MCF 10A (cell line): ENCODE results near the gene SLC6A18. TPM values are rescaled to one million over a fixed set of nuclear protein-coding genes. Genes with fewer than 3 reads are reported as not detected.

Experiments
- BruUV-seq: library from RNA; stranded (reverse); fragments of 400-500 nt; replicated peaks from 2 replicates; lab custom pipeline; 2021; lab: Mats Ljungman, UMichigan
- CTCF ChIA-PET: fragments of 300-600 bp; sonication (Branson Sonifier 250); formaldehyde crosslinking; extraction: SDS; loops from one replicate; lab custom pipeline; 2021; ENCODE audit warnings: antibody characterized with exemption, inconsistent platforms; lab: Yijun Ruan, JAX
- POLR2A ChIA-PET: fragments of 300-600, 350-650 bp; sonication (Branson Sonifier 250); formaldehyde crosslinking; extraction: SDS; loops from one replicate; lab custom pipeline; 2020; ENCODE audit warnings: antibody characterized with exemption, inconsistent platforms; lab: Yijun Ruan, JAX
- DNase-seq: peaks from one replicate; pipeline ENCODE4 v3.0.0-alpha.2; 2018; ENCODE audit not compliant: unreplicated experiment
- H3K27ac Mint-ChIP-seq: one replicate; pipeline ENCODE4 v1.8.0; 2022; ENCODE audit warnings: mild to moderate bottlenecking, low read depth, mixed read lengths; ENCODE audit not compliant: unreplicated experiment
- H3K27me3 Mint-ChIP-seq: one replicate; pipeline ENCODE4 v1.8.0; 2022; ENCODE audit warnings: mixed read lengths; ENCODE audit not compliant: insufficient read depth, unreplicated experiment
- H3K36me3 Mint-ChIP-seq: one replicate; pipeline ENCODE4 v1.8.0; 2022; ENCODE audit warnings: mild to moderate bottlenecking, moderate library complexity, mixed read lengths; ENCODE audit not compliant: insufficient read depth, unreplicated experiment
- H3K4me1 Mint-ChIP-seq: one replicate; pipeline ENCODE4 v1.8.0; 2022; ENCODE audit warnings: mixed read lengths; ENCODE audit not compliant: insufficient read depth, unreplicated experiment
- H3K4me3 Mint-ChIP-seq: one replicate; pipeline ENCODE4 v1.8.0; 2022; ENCODE audit warnings: mild to moderate bottlenecking, moderate library complexity, mixed read lengths; ENCODE audit not compliant: unreplicated experiment
- H3K9me3 Mint-ChIP-seq: one replicate; pipeline ENCODE4 v1.8.0; 2022; ENCODE audit warnings: mixed read lengths; ENCODE audit not compliant: unreplicated experiment
- intact Hi-C: fragments of 100-400 bp; cut with micrococcal nuclease; formaldehyde crosslinking; loops from 2 replicates; pipeline ENCODE4 v1.14.1; 2022
- total RNA-seq: library from RNA; stranded (reverse); gene quantifications from 2 replicates; pipeline ENCODE4 v1.2.3, GENCODE V29; 2022
- TF ChIP-seq, protein P1 (sequence below): fragments of 200-600 bp; IDR thresholded peaks from one replicate; pipeline ENCODE4 v1.8.0; 2022; ENCODE audit warnings: antibody characterized with exemption, mild to moderate bottlenecking; ENCODE audit not compliant: unreplicated experiment

Gene SLC6A18
- total RNA-seq, 1 experiment from 2014 or later, result not detected

DNA sequence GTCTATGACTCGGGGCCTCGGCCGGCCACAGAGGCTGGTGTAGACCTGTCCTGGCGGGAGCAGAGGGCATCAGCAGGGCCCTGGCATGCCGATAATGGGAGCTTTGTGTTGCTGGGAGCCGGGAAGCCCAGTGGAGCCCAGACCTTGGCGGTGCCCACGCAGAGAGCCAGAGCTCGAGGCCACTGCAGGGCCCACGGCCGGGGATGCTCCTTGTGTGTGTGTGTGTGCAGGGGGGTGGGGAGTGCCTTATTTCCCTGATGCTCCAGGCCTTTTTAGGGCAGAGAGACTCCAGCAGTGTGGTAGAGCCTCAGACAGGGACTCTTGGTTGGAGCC, 5.4 kb upstream of the SLC6A18 start:
- H3K27me3 Mint-ChIP-seq, result no peaks in the 10 kb centered on the region
- CTCF ChIA-PET, result interaction anchor here (0.5 kb wide), 1 partner anchor 269 kb away, joined by 3 read pairs; no protein-coding TSS in a partner anchor
- POLR2A ChIA-PET, result no interaction called here
- no peak overlapping the region for H3K27ac Mint-ChIP-seq
- H3K4me1 Mint-ChIP-seq, result no peaks in the 10 kb centered on the region
- TF ChIP-seq, protein P1, sequence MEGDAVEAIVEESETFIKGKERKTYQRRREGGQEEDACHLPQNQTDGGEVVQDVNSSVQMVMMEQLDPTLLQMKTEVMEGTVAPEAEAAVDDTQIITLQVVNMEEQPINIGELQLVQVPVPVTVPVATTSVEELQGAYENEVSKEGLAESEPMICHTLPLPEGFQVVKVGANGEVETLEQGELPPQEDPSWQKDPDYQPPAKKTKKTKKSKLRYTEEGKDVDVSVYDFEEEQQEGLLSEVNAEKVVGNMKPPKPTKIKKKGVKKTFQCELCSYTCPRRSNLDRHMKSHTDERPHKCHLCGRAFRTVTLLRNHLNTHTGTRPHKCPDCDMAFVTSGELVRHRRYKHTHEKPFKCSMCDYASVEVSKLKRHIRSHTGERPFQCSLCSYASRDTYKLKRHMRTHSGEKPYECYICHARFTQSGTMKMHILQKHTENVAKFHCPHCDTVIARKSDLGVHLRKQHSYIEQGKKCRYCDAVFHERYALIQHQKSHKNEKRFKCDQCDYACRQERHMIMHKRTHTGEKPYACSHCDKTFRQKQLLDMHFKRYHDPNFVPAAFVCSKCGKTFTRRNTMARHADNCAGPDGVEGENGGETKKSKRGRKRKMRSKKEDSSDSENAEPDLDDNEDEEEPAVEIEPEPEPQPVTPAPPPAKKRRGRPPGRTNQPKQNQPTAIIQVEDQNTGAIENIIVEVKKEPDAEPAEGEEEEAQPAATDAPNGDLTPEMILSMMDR, result no peak
- no peaks in the 10 kb centered on the region for H3K36me3 Mint-ChIP-seq
- intact Hi-C loops, result no loop called here
- no peak overlapping the region for H3K4me3 Mint-ChIP-seq
- BruUV-seq, result no TSS peak
- no peaks in the 10 kb centered on the region for H3K9me3 Mint-ChIP-seq
- no peak for DNase-seq

DNA sequence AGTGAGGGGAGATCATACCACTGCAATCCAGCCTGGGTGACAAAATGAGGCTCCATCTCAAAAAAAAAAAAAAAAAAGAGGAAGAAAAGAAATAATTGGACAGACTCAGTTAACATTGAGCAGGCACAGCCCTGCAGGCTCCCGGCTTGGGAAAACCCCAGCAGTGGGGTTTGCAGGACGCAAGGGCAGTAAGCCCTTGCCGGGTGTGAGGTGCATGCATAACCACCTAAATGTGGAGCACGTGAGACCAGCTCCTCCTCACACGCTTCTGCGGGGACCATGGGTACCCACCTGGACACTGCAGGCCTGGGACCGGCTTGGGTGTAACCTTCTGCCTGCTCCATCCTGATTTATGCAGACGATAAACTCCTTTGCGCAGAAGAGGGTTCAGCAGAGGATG, 4.8 kb upstream of the SLC6A18 start:
- ChIA-PET CTCF (interaction anchor here (0.7 kb wide), 1 partner anchor 512 kb away, joined by 6 read pairs; no protein-coding TSS in a partner anchor), POLR2A (no interaction called here)
- Mint-ChIP-seq H3K4me1 (no peaks in the 10 kb centered on the region), H3K4me3 (no peak overlapping the region), H3K36me3 (no peaks in the 10 kb centered on the region), H3K9me3 (no peaks in the 10 kb centered on the region), H3K27ac (no peak overlapping the region), H3K27me3 (peaks cover under 1% of the 10 kb centered on the region)
- TF ChIP-seq, protein P1, result no peak
- DNase-seq, result no peak
- intact Hi-C loops, result no loop called here
- no TSS peak for BruUV-seq

DNA sequence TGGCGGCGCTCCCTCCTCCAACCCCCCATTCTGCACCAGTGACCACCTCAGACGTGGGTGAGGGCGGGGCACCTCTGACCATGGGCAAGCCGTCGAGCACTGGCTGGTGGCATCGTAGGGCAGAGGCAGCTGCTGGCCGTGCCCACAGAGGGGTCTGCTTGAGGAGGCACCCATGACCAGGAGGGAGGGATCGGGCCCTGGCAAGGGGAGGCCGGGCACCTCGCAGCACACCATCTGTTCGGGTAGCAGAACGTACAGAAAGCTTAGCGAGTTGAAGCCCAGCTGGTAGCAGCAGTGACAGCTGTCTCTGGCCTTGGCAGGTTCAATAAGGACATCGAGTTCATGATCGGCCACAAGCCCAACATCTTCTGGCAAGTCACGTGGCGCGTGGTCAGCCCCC, 4.3 kb upstream of the SLC6A18 start:
- H3K27me3 Mint-ChIP-seq, result peaks cover 5% of the 10 kb centered on the region
- no peak overlapping the region for H3K4me3 Mint-ChIP-seq
- no peak for DNase-seq
- H3K4me1 Mint-ChIP-seq, result no peaks in the 10 kb centered on the region
- no TSS peak for BruUV-seq
- intact Hi-C loops, result no loop called here
- POLR2A ChIA-PET, result no interaction called here
- no peaks in the 10 kb centered on the region for H3K9me3 Mint-ChIP-seq
- no peaks in the 10 kb centered on the region for H3K36me3 Mint-ChIP-seq
- TF ChIP-seq, protein P1, result no peak
- CTCF ChIA-PET, result interaction anchor here (0.7 kb wide), 1 partner anchor 512 kb away, joined by 6 read pairs; no protein-coding TSS in a partner anchor
- no peak overlapping the region for H3K27ac Mint-ChIP-seq

DNA sequence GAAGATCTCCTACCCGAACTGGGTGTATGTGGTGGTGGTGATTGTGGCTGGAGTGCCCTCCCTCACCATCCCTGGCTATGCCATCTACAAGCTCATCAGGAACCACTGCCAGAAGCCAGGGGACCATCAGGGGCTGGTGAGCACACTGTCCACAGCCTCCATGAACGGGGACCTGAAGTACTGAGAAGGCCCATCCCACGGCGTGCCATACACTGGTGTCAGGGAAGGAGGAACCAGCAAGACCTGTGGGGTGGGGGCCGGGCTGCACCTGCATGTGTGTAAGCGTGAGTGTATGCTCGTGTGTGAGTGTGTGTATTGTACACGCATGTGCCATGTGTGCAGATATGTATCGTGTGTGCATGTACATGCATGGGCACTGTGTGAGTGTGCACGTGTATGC, 3.5 kb upstream of the SLC6A18 start:
- peaks cover 11% of the 10 kb centered on the region for H3K27me3 Mint-ChIP-seq
- no peak overlapping the region for H3K27ac Mint-ChIP-seq
- TF ChIP-seq, protein P1, result no peak
- no peak for DNase-seq
- H3K4me3 Mint-ChIP-seq, result no peak overlapping the region
- H3K36me3 Mint-ChIP-seq, result no peaks in the 10 kb centered on the region
- BruUV-seq, result no TSS peak
- no peaks in the 10 kb centered on the region for H3K4me1 Mint-ChIP-seq
- H3K9me3 Mint-ChIP-seq, result no peaks in the 10 kb centered on the region
- POLR2A ChIA-PET, result no interaction called here
- intact Hi-C loops, result no loop called here
- CTCF ChIA-PET, result interaction anchor here (0.6 kb wide), 1 partner anchor 431 kb away, joined by 3 read pairs; no protein-coding TSS in a partner anchor
